ENCODE data around the gene ARHGAP42. TPM values are rescaled to one million over a fixed set of nuclear protein-coding genes. Genes with fewer than 3 reads are reported as not detected.
A peak's percentile ranks its signal among the peaks of the same experiment; 100 is the strongest.

Gene ARHGAP42
- total RNA-seq, 4 donors from 2014 or later, result 24.5 to 49.5 (median 26.7) TPM

GRCh38 chr11:100667449-100667848 is 19.6 kb upstream of the ARHGAP42 start:
- Histone ChIP-seq H3K4me1 (peaks cover 0 to under 1% (median 0%) of the 10 kb centered on the region in 4 donors), H3K4me3 (no peak overlapping the region), H3K36me3 (no peaks in the 10 kb centered on the region), H3K9me3 (no peaks in the 10 kb centered on the region), H3K27me3 (no peaks in the 10 kb centered on the region), H3K27ac (no peak overlapping the region)
- TF ChIP-seq CTCF (IDR thresholded peaks at IDR 0.05) (no peak), POLR2A (IDR thresholded peaks at IDR 0.05) (no peak)
- no peak for DNase-seq

DNA sequence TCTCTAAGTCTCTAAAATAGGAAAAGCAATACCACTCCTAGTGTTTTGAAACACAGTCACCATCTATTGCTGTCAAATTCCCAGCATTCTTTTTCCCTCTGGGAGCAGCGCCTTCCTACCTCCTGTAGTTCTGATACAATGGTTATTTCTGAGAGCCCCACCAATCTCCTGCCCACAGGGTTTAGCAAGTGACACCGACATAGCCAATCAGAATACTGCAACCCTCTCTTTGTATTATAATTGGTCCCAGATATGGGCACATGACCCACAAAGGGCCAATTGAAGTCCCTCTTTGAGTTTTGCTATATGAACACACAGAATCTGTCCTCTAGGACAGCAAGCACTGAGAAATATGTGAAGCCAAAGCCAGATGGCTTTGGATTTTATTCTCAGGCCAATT is 16.9 kb upstream of the ARHGAP42 start:
- Histone ChIP-seq H3K4me1 (peaks cover 0 to 10% (median 0%) of the 10 kb centered on the region in 4 donors), H3K9me3 (no peaks in the 10 kb centered on the region), H3K27ac (no peak overlapping the region), H3K27me3 (no peaks in the 10 kb centered on the region), H3K4me3 (no peak overlapping the region), H3K36me3 (no peaks in the 10 kb centered on the region)
- no peak for TF ChIP-seq CTCF (IDR thresholded peaks at IDR 0.05)
- no peak for TF ChIP-seq POLR2A (IDR thresholded peaks at IDR 0.05)
- DNase-seq, result no peak

DNA sequence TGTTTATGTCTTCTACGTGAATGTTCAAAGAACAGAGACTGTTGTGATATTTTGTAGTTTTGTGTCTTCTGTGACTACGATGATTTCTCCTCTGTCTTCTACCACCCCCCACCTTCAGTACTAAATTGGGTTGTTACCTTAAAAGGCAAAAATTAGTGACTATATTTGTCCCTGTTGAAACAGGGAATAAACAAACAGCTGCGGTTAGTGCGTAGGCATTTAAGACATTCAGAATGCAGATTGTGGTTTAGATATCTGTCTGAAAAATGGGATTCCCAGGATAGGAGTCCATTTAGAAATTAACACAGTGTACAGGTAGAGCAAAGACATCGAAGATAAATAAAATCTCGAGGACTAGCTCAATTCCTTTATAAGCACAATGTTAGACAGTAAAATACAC is 15.6 kb upstream of the ARHGAP42 start:
- TF ChIP-seq CTCF (IDR thresholded peaks at IDR 0.05) (no peak), POLR2A (IDR thresholded peaks at IDR 0.05) (no peak)
- Histone ChIP-seq H3K27ac (peak overlapping the region in 1 of 4 donors; percentile 36), H3K9me3 (no peaks in the 10 kb centered on the region), H3K36me3 (no peaks in the 10 kb centered on the region), H3K27me3 (no peaks in the 10 kb centered on the region), H3K4me1 (peaks cover 0 to 10% (median 0%) of the 10 kb centered on the region in 4 donors), H3K4me3 (no peak overlapping the region)
- no peak for DNase-seq

DNA sequence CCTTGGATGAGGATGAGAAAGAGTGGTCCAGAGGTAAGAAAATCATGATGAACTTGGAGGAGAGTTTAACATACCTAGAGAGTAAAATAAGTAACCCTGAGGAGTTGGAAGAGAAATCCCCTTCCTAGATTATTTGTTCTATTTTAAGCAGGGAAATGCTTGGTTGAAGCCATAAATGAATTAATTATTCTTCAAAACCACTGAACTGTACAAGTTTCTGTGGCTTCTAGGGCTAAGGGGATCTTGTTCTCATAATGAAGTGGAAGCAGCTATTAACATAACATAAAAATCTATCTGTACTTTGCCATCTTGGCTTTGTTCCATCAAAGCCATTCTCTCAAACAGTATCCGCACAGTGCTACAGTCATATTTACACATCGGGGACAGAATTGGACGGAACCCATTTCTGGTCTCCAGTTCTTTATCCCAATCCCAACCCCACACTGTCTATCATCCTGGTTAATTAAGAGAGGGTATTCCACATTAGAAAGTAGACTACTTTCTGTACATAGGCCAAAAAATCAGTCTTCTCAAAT is 14.5 kb upstream of the ARHGAP42 start:
- H3K4me3 ChIP-seq, result no peak overlapping the region
- no peaks in the 10 kb centered on the region for H3K27me3 ChIP-seq
- peaks cover 0 to 10% (median 0%) of the 10 kb centered on the region in 4 donors for H3K4me1 ChIP-seq
- H3K27ac ChIP-seq, result no peak overlapping the region
- TF ChIP-seq CTCF (IDR thresholded peaks at IDR 0.05), result no peak
- no peak for TF ChIP-seq POLR2A (IDR thresholded peaks at IDR 0.05)
- no peak for DNase-seq
- no peaks in the 10 kb centered on the region for H3K9me3 ChIP-seq
- no peaks in the 10 kb centered on the region for H3K36me3 ChIP-seq

- no peaks in the 10 kb centered on the region for H3K9me3 ChIP-seq
- no peak overlapping the region for H3K27ac ChIP-seq
- no peak overlapping the region for H3K4me3 ChIP-seq
- TF ChIP-seq POLR2A (IDR thresholded peaks at IDR 0.05) (no peak), CTCF (IDR thresholded peaks at IDR 0.05) (no peak)
- no peak for DNase-seq
- peaks cover 0 to 10% (median 0%) of the 10 kb centered on the region in 4 donors for H3K4me1 ChIP-seq
- no peaks in the 10 kb centered on the region for H3K27me3 ChIP-seq
- no peaks in the 10 kb centered on the region for H3K36me3 ChIP-seq
Observed at GRCh38 chr11:100673063-100673462, 14.0 kb upstream of the ARHGAP42 start.

- H3K4me3 ChIP-seq, result no peak overlapping the region
- no peak overlapping the region for H3K27ac ChIP-seq
- no peaks in the 10 kb centered on the region for H3K9me3 ChIP-seq
- no peak for TF ChIP-seq CTCF (IDR thresholded peaks at IDR 0.05)
- no peak for TF ChIP-seq POLR2A (IDR thresholded peaks at IDR 0.05)
- DNase-seq, result no peak
- H3K36me3 ChIP-seq, result no peaks in the 10 kb centered on the region
- H3K4me1 ChIP-seq, result peaks cover 0 to 10% (median 0%) of the 10 kb centered on the region in 4 donors
- H3K27me3 ChIP-seq, result no peaks in the 10 kb centered on the region
Observed at GRCh38 chr11:100674212-100674611, 12.9 kb upstream of the ARHGAP42 start.
